ENCODE data around the gene ABHD12. TPM values are rescaled to one million over a fixed set of nuclear protein-coding genes. Genes with fewer than 3 reads are reported as not detected.

Gene ABHD12
- total and polyA plus RNA-seq, 2 donors (not counting 1 experiment from before 2014, with no cell fraction given) = 9.6 to 28.3 TPM

- no peak overlapping the region for H3K9ac ChIP-seq (ENCODE audit: low read length)
- no peak for TF ChIP-seq EZH2 (IDR thresholded peaks at IDR 0.05; ENCODE audit: borderline replicate concordance, insufficient read depth, low read depth, low read length, poor library complexity, severe bottlenecking)
- TF ChIP-seq CTCF (IDR thresholded peaks at IDR 0.05) = no peak
- no peak overlapping the region for H3K4me3 ChIP-seq (ENCODE audit: control extremely low read depth in 1 of 5, extremely low read depth in 1 of 5, insufficient read depth in 1 of 5, low read depth in 2 of 5, low read length in 4 of 5)
- WGBS (ENCODE audit: insufficient coverage) = 96% methylated on average over 5 of the region's 6 CpGs
- intact Hi-C loops (cut with micrococcal nuclease) = no loop called here
- no peaks in the 10 kb centered on the region for H3K9me3 Mint-ChIP-seq (ENCODE audit: insufficient read depth)
- no peak for ATAC-seq (ENCODE audit: low read depth)
- H3K9me3 ChIP-seq (ENCODE audit: control extremely low read depth in 1 of 3, control insufficient read depth in 2 of 3, insufficient read depth in 1 of 3, low read length in 2 of 3) = no peaks in the 10 kb centered on the region
- H3K27me3 Mint-ChIP-seq = no peaks in the 10 kb centered on the region
- peaks cover 1 to 9% of the 10 kb centered on the region in 2 experiments for H3K36me3 ChIP-seq (replicated peaks in 1 of 2; ENCODE audit: control extremely low read depth in 1 of 2, control insufficient read depth in 1 of 2, extremely low read depth in 1 of 2, insufficient read depth in 2 of 2, low read length in 1 of 2)
- no peak overlapping the region for H3K4me3 Mint-ChIP-seq
- H3K27ac ChIP-seq (ENCODE audit: low read length in 2 of 2) = no peak overlapping the region
- H3K4me2 ChIP-seq (replicated peaks; ENCODE audit: low read depth, low read length, poor library complexity, severe bottlenecking) = no peak overlapping the region
- H3K79me2 ChIP-seq (ENCODE audit: control insufficient read depth, insufficient read depth, low read length) = peaks cover 50% of the 10 kb centered on the region
- DNase-seq = no peak
- CTCF ChIA-PET = no interaction called here
- no peak overlapping the region for H3K27ac Mint-ChIP-seq
- H3K27me3 ChIP-seq (replicated peaks in 1 of 4; ENCODE audit: control extremely low read depth in 1 of 4, control insufficient read depth in 3 of 4, insufficient read depth in 4 of 4, low read length in 3 of 4) = no peaks in the 10 kb centered on the region
- peaks cover 8 to 10% of the 10 kb centered on the region in 2 donors for H3K4me1 ChIP-seq (ENCODE audit: control insufficient read depth in 2 of 2, insufficient read depth in 2 of 2, low read length in 2 of 2)
- peaks cover 19% of the 10 kb centered on the region for H3K4me1 Mint-ChIP-seq
- POLR2A ChIA-PET = no interaction called here
- peaks cover 8% of the 10 kb centered on the region for H4K20me1 ChIP-seq (ENCODE audit: control insufficient read depth, insufficient read depth, low read length, poor library complexity, severe bottlenecking)
- no peak overlapping the region for H2AFZ ChIP-seq (ENCODE audit: insufficient read depth, low read depth, low read length, poor library complexity, severe bottlenecking)
Measured at GRCh38 chr20:25252230-25252651, 138.4 kb downstream of the ABHD12 start.

- Histone ChIP-seq H3K27me3 (replicated peaks in 1 of 4; ENCODE audit: control extremely low read depth in 1 of 4, control insufficient read depth in 3 of 4, insufficient read depth in 4 of 4, low read length in 3 of 4) (peaks cover 0 to 6% (median 2%) of the 10 kb centered on the region in 4 experiments), H3K9ac (ENCODE audit: low read length) (no peak overlapping the region), H2AFZ (ENCODE audit: insufficient read depth, low read depth, low read length, poor library complexity, severe bottlenecking) (no peak overlapping the region), H3K27ac (ENCODE audit: low read length in 2 of 2) (no peak overlapping the region), H4K20me1 (ENCODE audit: control insufficient read depth, insufficient read depth, low read length, poor library complexity, severe bottlenecking) (peaks cover 5% of the 10 kb centered on the region), H3K36me3 (replicated peaks in 1 of 2; ENCODE audit: control extremely low read depth in 1 of 2, control insufficient read depth in 1 of 2, extremely low read depth in 1 of 2, insufficient read depth in 2 of 2, low read length in 1 of 2) (peaks cover 1 to 9% of the 10 kb centered on the region in 2 experiments), H3K9me3 (ENCODE audit: control extremely low read depth in 1 of 3, control insufficient read depth in 2 of 3, insufficient read depth in 1 of 3, low read length in 2 of 3) (no peaks in the 10 kb centered on the region), H3K4me2 (replicated peaks; ENCODE audit: low read depth, low read length, poor library complexity, severe bottlenecking) (no peak overlapping the region), H3K4me1 (ENCODE audit: control insufficient read depth in 2 of 2, insufficient read depth in 2 of 2, low read length in 2 of 2) (peaks cover 13 to 17% of the 10 kb centered on the region in 2 donors), H3K4me3 (ENCODE audit: control extremely low read depth in 1 of 5, extremely low read depth in 1 of 5, insufficient read depth in 1 of 5, low read depth in 2 of 5, low read length in 4 of 5) (no peak overlapping the region), H3K79me2 (ENCODE audit: control insufficient read depth, insufficient read depth, low read length) (peaks cover 49% of the 10 kb centered on the region)
- Mint-ChIP-seq H3K27ac (no peak overlapping the region), H3K4me1 (peaks cover 25% of the 10 kb centered on the region), H3K27me3 (no peaks in the 10 kb centered on the region), H3K4me3 (no peak overlapping the region), H3K9me3 (ENCODE audit: insufficient read depth) (no peaks in the 10 kb centered on the region)
- CTCF ChIA-PET = no interaction called here
- 100% methylated on average over 3 of the region's 4 CpGs for WGBS (ENCODE audit: insufficient coverage)
- intact Hi-C loops (cut with micrococcal nuclease) = no loop called here
- no peak for TF ChIP-seq EZH2 (IDR thresholded peaks at IDR 0.05; ENCODE audit: borderline replicate concordance, insufficient read depth, low read depth, low read length, poor library complexity, severe bottlenecking)
- TF ChIP-seq CTCF (IDR thresholded peaks at IDR 0.05) = no peak
- no peak for DNase-seq
- POLR2A ChIA-PET = no interaction called here
- no peak for ATAC-seq (ENCODE audit: low read depth)
Measured at GRCh38 chr20:25251558-25251957, 139.1 kb downstream of the ABHD12 start.
